ENCODE data around the gene SLC38A10.
A peak's percentile ranks its signal among the peaks of the same experiment; 100 is the strongest.
"Not testable (repeated sequence)": the region's sequence is repeated elsewhere in the genome, so short reads cannot be mapped to it uniquely, and the experiment has no call there.

Gene SLC38A10

DNA sequence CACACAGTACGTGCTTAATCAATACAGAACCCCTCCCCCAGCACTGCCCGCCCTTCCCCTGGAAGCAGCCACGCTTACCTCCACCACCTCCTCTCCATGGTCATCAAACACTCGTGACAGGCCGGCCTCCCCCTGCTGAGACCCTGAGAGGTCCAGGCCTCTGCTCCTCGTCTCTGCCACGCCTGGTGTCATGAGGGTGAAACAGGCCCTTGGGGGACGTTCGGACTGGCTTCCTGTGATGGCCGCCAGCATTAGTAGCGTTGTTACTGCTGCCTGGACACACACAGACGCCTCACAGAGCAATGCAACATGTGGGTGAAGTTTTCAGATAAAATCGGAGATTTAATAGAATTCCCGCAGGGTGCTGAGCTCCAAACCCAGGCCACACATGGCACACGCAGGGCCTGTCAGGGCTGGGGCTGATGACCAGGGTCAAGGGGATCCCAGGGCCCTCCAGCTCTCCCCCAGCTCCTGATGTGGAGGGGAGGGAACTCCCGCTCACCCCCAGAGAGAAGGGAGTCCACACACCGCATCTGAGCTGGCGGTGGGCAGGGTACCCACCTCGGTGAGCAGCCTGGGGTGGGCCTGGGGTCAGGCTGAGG lies 15.9 kb upstream of the SLC38A10 start:
- DNase-seq = no peak

- DNase-seq = peak; percentile 32
These were observed 15.0 kb upstream of the SLC38A10 start for GRCh38 chr17:81309859-81310839.

GRCh38 chr17:81309140-81309858 lies 14.2 kb upstream of the SLC38A10 start:
- peak; percentile 59 for DNase-seq

DNA sequence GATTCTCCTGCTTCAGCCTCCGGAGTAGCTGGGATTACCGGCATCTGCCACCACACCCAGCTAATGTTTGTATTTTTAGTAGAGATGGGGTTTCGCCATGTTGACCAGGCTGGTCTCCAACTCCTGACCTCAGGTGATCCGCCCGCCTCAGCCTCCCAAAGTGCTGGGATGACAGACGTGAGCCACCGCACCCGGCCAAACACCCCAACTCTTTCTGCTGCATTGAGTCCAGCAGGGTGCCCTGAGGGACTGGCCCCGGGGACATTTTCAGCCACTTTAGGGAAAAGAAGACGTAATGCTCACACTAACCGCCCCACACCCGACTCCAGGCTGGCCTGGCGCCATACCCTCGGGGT lies 13.7 kb upstream of the SLC38A10 start:
- not testable (repeated sequence) for DNase-seq

- no peak for DNase-seq
These were observed 12.8 kb upstream of the SLC38A10 start for GRCh38 chr17:81307636-81308560.

- no peak for DNase-seq
These were observed 11.9 kb upstream of the SLC38A10 start for GRCh38 chr17:81306898-81307510.

- DNase-seq = no peak
These were observed 11.4 kb upstream of the SLC38A10 start for GRCh38 chr17:81306491-81306890.

DNA sequence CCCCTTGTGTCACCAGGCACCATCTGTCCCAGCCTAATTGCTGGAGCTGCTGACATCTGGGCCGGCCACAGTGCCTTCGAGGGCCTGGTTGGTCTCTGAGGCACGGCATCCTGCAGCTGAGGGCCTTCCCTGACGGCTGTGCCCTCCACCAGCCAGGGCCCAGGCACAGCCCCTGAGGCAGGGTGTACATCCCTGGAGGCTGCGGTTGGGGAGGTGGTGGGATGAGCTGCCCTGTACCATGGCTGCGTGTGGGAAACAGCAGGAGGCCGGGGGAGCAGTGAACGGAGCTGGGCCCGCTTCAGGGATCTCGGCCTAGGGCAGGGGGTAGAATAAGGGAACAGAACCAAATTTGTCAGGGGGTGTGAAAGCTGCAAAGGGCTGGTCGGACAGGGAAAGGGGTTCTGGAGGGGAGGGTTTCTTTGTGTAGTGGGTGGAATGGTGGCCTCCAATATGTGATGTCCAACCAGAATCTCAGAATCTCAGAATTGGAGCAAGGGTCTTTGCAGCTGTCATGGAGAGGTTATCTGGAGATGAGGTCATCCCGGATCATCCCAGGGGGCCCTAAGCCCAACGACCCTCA lies 10.0 kb upstream of the SLC38A10 start:
- DNase-seq = no peak

- DNase-seq = no peak
These were observed 9.3 kb upstream of the SLC38A10 start for GRCh38 chr17:81304196-81305015.

- DNase-seq = no peak
These were observed 8.3 kb upstream of the SLC38A10 start for GRCh38 chr17:81303385-81303784.

DNA sequence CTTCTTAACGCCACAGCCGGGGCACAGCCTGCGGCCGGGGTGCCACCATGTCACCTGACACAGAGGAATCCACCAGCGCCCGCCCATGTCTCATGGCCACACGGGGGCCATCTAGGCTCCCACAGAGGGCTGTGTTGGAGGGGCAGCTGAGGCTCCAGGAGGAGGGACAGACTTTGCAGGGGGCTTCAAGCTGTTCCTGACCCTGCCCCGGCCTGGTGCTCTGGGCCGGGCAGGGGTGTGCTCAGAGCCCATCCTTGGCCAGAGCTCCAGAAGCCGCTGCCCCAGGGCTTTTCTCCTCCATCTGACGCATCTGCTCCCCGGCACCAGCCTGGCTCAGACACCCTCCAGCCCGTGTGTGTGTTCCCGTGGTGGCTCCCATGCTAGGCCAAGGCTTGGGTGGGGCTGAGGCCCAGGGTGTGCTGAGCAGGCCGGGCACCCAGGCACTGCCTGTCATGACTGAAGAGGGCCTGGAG lies 7.8 kb upstream of the SLC38A10 start:
- DNase-seq = no peak

DNA sequence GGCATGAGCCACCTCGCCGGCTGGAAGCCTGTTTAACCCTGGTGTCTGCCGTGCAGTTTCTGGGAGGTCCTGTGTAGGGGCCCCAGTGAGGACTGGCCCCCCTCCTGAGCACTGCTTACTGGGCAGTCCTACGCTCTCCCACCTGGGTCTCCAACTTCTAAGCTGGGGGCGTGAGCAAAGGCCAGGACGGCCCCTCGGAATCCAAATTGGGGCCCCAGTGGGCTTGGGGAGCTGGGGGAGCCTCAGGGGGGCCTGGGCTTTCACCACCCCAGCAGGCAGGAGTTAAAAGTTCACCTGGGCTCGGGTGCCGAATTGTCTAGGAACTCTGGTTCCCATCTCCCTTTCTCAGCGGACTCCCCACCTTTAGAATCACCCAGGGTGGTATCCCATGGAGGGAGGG lies 7.2 kb upstream of the SLC38A10 start:
- no peak for DNase-seq

DNA sequence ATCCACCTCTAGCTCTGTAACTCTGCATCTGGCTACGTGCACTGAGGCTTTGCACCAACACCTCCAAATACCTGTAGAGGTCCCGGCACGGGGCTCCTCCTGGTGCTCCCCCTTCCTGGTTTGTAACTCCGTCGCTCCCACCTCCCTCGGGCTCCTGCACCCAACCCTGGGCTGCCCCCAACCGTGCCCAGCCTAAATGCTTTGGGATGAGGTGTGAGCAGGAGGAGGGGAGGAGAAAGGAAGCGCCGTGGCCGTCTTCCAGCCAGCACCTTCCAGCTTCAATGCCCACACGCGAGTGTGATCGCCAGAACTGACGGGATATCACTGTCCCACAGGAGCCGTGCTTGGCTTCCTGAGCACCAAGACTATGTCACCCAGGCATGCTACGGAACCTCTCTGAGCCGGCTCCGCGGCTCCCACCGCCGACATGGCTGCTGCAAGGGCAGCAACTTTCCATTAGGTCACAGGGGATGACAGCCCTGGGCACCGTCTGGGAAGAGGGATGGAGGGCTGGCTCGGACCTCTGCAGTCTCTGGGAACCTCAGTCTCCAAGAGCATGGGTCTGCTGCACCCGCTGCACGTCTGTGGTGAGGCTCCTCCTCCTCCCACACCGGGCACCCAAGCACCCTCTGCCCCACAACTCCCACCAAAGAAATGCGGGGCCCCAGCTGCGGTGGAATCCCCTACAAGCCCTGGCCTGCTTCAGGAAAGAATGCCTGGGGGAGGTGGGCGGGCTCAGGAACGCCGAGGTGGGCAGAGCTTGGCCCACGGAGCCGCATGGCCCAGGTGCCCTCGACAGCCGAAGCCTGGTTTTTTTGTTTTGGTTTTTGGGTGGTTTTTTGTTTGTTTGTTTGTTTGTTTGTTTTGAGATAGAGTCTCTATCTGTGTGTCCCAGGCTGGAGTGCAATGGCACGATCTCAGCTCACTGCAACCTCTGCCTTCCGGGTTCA lies 6.4 kb upstream of the SLC38A10 start:
- DNase-seq = no peak

- DNase-seq = no peak
These were observed 5.6 kb upstream of the SLC38A10 start for GRCh38 chr17:81300586-81301155.

DNA sequence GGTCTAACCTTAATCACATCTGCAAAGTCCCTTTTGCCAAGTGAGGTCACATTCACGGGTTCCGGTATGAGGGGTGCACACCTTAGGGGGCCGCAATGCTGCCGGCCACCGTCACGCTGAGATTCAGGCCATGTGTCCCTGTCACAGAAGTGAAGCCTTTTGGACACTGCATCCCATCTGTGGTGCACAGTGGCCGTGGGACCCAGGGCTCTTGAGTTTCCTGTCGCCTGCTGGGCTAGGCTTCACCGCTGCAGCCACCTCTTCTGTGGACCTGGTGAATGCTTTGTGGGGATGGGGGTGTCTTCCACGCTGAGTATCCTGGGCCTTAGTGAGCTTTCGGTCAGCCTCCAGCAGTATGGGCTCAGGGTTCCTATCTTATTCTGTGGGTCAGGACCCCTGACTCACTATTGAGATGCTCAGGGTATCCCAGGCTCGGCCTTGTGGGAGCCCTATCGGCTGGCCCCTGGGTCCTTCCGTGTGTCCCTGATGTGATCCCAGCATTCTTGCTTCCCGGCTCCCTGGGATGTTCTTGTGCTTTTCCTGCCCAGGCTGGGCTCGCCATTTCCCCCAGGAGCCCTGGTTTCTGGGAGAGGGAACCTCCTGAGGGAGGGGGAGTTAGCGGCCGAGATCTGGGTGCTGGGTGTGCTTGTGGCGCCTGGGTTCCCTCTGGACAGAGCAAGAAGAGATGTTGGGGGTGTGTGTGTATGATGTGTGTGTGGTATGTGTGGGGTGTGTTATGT lies 4.9 kb upstream of the SLC38A10 start:
- no peak for DNase-seq

GRCh38 chr17:81298991-81299738 lies 4.1 kb upstream of the SLC38A10 start:
- DNase-seq = no peak

DNA sequence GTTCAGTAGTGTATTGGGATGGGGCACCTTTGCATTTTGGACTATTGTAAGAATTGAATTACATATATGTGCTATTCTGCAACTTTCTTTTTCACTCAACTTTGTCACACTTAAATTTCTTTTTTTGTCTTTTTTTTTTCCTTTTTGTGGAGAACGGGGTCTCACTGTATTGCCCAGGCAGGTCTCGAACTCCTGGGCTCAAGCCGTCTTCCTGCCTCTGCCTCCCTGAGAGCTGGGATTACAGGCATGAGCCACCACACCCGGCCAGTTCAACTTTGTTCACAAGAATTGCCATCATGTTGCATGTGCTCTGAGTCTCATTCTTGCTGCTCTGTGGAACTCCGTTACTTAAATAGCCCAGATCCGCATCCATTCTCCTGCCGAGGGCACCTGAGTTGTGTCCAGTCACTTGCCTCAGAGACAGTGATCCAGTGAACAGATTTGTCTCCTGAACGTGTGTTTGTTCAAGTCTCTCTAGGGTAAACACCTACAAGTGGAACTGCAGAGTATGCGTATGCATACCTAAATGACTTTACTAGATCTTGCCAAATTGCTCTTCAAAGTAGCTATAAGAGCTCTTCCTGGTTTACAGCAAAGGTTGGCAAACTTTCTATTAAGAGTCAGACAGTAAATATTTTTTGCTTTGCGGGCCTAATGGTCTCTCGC lies 3.4 kb upstream of the SLC38A10 start:
- DNase-seq = no peak
